B cell (primary cell): ENCODE data around the gene PPP2R5C. TPM values are rescaled to one million over a fixed set of nuclear protein-coding genes. Genes with fewer than 3 reads are reported as not detected.

Experiments
- ATAC-seq: fragments of 200-7000 bp; cut with Tn5 transposase; one replicate; pipeline ENCODE4 v1.10.0; 2021; ENCODE audit warnings: low read depth, mild to moderate bottlenecking, moderate number of reproducible peaks, moderate library complexity
- CTCF ChIA-PET: fragments of 350-600 bp; sonication (Branson Sonifier 250); formaldehyde crosslinking; loops from one replicate; lab custom pipeline; 2021; ENCODE audit warnings: antibody characterized with exemption, inconsistent platforms; lab: Charles Lee
- POLR2A ChIA-PET: fragments of 350-600 bp; sonication (Branson Sonifier 250); formaldehyde crosslinking; loops from one replicate; lab custom pipeline; 2021; ENCODE audit warnings: antibody characterized with exemption; lab: Charles Lee
- DNase-seq: peaks from one replicate; pipeline ENCODE4 v3.0.0; 2013
- H2AFZ ChIP-seq: 2 replicates; pipeline ENCODE4 v1.6.1; 2012; ENCODE audit warnings: mild to moderate bottlenecking, low read depth, low read length; ENCODE audit not compliant: insufficient read depth, poor library complexity, severe bottlenecking
- H3K27ac ChIP-seq, 2 donors: 1 replicate in 1 of 2; 2 replicates in 1 of 2; pipeline ENCODE4 v1.5.1; 2012 to 2013; ENCODE audit warnings: low read length in 2 of 2, mild to moderate bottlenecking in 2 of 2, moderate library complexity in 1 of 2
- H3K27me3 ChIP-seq, 4 experiments: fragments of 200-600 bp in 1 of 4; sonication (generic) in 1 of 4; replicated peaks in 1 of 4; 1 replicate in 2 of 4; 2 replicates in 2 of 4; pipeline versions ENCODE4 v1.6.1 to v1.7.0; 2013 to 2016; ENCODE audit warnings: low read length in 3 of 4, mild to moderate bottlenecking in 2 of 4, mixed read lengths in 1 of 4, moderate library complexity in 1 of 4; ENCODE audit not compliant: insufficient read depth in 4 of 4, control insufficient read depth in 3 of 4; ENCODE audit errors: control extremely low read depth in 1 of 4
- H3K36me3 ChIP-seq, 2 experiments: replicated peaks in 1 of 2; 1 replicate in 1 of 2; 2 replicates in 1 of 2; pipeline versions ENCODE4 v1.6.1 to v1.7.1; 2013; ENCODE audit warnings: low read length in 1 of 2; ENCODE audit not compliant: insufficient read depth in 2 of 2, control insufficient read depth in 1 of 2; ENCODE audit errors: control extremely low read depth in 1 of 2, extremely low read depth in 1 of 2
- H3K4me1 ChIP-seq, 2 donors: fragments of 200-600 bp in 1 of 2; sonication (generic) in 1 of 2; 1 replicate in 1 of 2; 2 replicates in 1 of 2; pipeline versions ENCODE4 v1.5.1 to v1.6.1; 2013 to 2017; ENCODE audit warnings: low read length in 2 of 2; ENCODE audit not compliant: control insufficient read depth in 2 of 2, insufficient read depth in 2 of 2
- H3K4me2 ChIP-seq: replicated peaks from 2 replicates; pipeline ENCODE3; 2012; ENCODE audit warnings: mild to moderate bottlenecking, low read depth, low read length; ENCODE audit not compliant: poor library complexity, severe bottlenecking
- H3K4me3 ChIP-seq, 5 experiments: fragments of 200-600 bp in 1 of 5; sonication (generic) in 1 of 5; 1 replicate in 3 of 5; 2 replicates in 2 of 5; pipeline versions ENCODE4 v1.5.1 to v1.7.0; 2011 to 2016; ENCODE audit warnings: low read length in 4 of 5, mild to moderate bottlenecking in 4 of 5, low read depth in 2 of 5, control low read depth in 1 of 5, moderate library complexity in 1 of 5; ENCODE audit not compliant: insufficient read depth in 1 of 5; ENCODE audit errors: control extremely low read depth in 1 of 5, extremely low read depth in 1 of 5
- H3K79me2 ChIP-seq: fragments of 200-600 bp; sonication (generic); one replicate; pipeline ENCODE4 v1.6.0; 2016; ENCODE audit warnings: low read length; ENCODE audit not compliant: control insufficient read depth, insufficient read depth
- H3K9ac ChIP-seq: fragments of 200-600 bp; sonication (generic); 2 replicates; pipeline ENCODE4 v1.6.1; 2017; ENCODE audit warnings: mild to moderate bottlenecking, low read length, moderate library complexity
- H3K9me3 ChIP-seq, 3 donors: one replicate each; pipeline versions ENCODE4 v1.6.1 to v1.7.1; 2013; ENCODE audit warnings: low read length in 2 of 3; ENCODE audit not compliant: control insufficient read depth in 2 of 3, insufficient read depth in 1 of 3; ENCODE audit errors: control extremely low read depth in 1 of 3
- H4K20me1 ChIP-seq: 2 replicates; pipeline ENCODE4 v1.6.0; 2012; ENCODE audit warnings: mild to moderate bottlenecking, low read length; ENCODE audit not compliant: insufficient read depth, control insufficient read depth, poor library complexity, severe bottlenecking
- H3K27ac Mint-ChIP-seq: one replicate; pipeline ENCODE4 v1.8.0; 2021; ENCODE audit warnings: mixed read lengths
- H3K27me3 Mint-ChIP-seq: one replicate; pipeline ENCODE4 v1.8.0; 2021; ENCODE audit warnings: mixed read lengths
- H3K4me1 Mint-ChIP-seq: one replicate; pipeline ENCODE4 v1.8.0; 2021; ENCODE audit warnings: mixed read lengths
- H3K4me3 Mint-ChIP-seq: one replicate; pipeline ENCODE4 v1.8.0; 2021; ENCODE audit warnings: mixed read lengths
- H3K9me3 Mint-ChIP-seq: one replicate; pipeline ENCODE4 v1.8.0; 2022; ENCODE audit warnings: mixed read lengths; ENCODE audit not compliant: insufficient read depth
- EZH2 ChIP-seq: IDR thresholded peaks from 2 replicates; pipeline ENCODE4 v1.6.1; 2012; ENCODE audit warnings: borderline replicate concordance, low read depth, mild to moderate bottlenecking, moderate library complexity, low read length; ENCODE audit not compliant: insufficient read depth, poor library complexity, severe bottlenecking
- WGBS: methylation state at CpG from one replicate; pipeline ENCODE4 v1.1.5; 2013; ENCODE audit warnings: missing lambda C conversion rate; ENCODE audit not compliant: insufficient coverage; 5-methylcytosine and 5-hydroxymethylcytosine counted together
- intact Hi-C: fragments of 100-400 bp; cut with micrococcal nuclease; formaldehyde crosslinking; loops from one replicate; pipeline ENCODE4 v1.10.0; 2022
- polyA plus RNA-seq: library from polyadenylated mRNA; depleted of rRNA; stranded (reverse); fragments of >200 nt; gene quantifications from 2 replicates; pipeline ENCODE4 v1.2.3, GENCODE V29; 2012
- total RNA-seq, 2 donors: library from RNA; stranded (reverse); fragments of 120-200 nt in 1 of 2; gene quantifications; 1 replicate in 1 of 2; 2 replicates in 1 of 2; pipeline versions ENCODE4 v1.2.3 to v1.2.4, GENCODE V29; 2013 to 2022
- TF ChIP-seq, protein P1 (sequence below): fragments of 200-600 bp; IDR thresholded peaks from one replicate; pipeline ENCODE4 v1.8.0; 2022; ENCODE audit warnings: antibody characterized with exemption, mild to moderate bottlenecking

PPP2R5C gene
- total and polyA plus RNA-seq, 2 donors (not counting 1 experiment from before 2014, with no cell fraction given), result 91.7 to 330 TPM

DNA sequence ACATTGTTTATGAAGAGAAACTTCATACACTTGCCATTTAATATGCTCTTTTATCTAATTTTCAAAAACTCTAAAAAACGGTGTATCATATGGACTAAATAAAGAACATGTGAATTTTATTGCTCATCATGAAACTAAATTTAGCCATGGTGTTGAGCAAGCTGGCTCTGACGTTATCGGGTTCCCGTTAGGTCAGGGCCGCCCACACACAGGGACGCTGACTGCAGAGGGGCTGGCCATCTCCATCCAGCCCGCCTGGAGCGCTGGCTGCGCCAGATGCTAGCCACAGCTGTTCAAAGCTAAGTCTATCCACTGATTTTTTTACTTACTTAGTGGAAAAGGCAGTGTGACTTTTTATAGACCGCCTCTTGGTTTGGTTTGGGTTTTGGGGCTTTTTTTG is 166.3 kb downstream of the PPP2R5C start:
- Histone ChIP-seq H3K9ac (no peak overlapping the region), H2AFZ (no peak overlapping the region), H3K4me2 (no peak overlapping the region), H4K20me1 (no peaks in the 10 kb centered on the region), H3K4me3 (no peak overlapping the region), H3K36me3 (peaks cover 2 to 21% of the 10 kb centered on the region in 2 experiments), H3K79me2 (no peaks in the 10 kb centered on the region), H3K9me3 (no peaks in the 10 kb centered on the region), H3K27ac (no peak overlapping the region), H3K4me1 (no peaks in the 10 kb centered on the region), H3K27me3 (no peaks in the 10 kb centered on the region)
- Mint-ChIP-seq H3K4me3 (no peak overlapping the region), H3K27me3 (no peaks in the 10 kb centered on the region), H3K9me3 (no peaks in the 10 kb centered on the region), H3K4me1 (no peaks in the 10 kb centered on the region), H3K27ac (no peak overlapping the region)
- intact Hi-C loops, result no loop called here
- ATAC-seq (no peak), DNase-seq (no peak)
- TF ChIP-seq, protein P1, sequence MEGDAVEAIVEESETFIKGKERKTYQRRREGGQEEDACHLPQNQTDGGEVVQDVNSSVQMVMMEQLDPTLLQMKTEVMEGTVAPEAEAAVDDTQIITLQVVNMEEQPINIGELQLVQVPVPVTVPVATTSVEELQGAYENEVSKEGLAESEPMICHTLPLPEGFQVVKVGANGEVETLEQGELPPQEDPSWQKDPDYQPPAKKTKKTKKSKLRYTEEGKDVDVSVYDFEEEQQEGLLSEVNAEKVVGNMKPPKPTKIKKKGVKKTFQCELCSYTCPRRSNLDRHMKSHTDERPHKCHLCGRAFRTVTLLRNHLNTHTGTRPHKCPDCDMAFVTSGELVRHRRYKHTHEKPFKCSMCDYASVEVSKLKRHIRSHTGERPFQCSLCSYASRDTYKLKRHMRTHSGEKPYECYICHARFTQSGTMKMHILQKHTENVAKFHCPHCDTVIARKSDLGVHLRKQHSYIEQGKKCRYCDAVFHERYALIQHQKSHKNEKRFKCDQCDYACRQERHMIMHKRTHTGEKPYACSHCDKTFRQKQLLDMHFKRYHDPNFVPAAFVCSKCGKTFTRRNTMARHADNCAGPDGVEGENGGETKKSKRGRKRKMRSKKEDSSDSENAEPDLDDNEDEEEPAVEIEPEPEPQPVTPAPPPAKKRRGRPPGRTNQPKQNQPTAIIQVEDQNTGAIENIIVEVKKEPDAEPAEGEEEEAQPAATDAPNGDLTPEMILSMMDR, result no peak
- no peak for TF ChIP-seq EZH2
- CTCF ChIA-PET, result no interaction called here
- POLR2A ChIA-PET, result no interaction called here
- 85% methylated on average over 8 of the region's 10 CpGs for WGBS

DNA sequence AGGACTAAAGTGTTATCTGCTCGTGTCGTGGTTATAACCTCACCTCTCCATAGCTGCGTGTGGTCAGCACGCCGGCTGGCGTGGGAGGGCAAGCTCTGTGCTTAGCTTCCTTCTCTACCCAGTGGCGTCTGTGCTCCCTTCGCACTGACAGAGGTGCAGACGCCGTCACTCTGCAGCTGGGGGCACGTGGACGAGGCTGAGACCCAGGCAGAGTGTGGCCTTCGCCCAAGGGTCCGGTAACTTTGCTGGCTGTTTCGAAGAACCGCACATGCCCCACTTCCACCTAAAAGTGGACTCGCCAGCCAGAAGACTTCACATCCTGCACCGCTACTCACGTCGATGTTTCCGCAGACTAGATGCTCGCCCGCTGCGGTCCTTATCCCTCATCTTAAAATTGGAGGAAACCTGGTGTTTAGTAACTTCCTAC is 166.9 kb downstream of the PPP2R5C start:
- no peak overlapping the region for H3K9ac ChIP-seq
- H3K4me1 ChIP-seq, result no peaks in the 10 kb centered on the region
- H3K4me3 ChIP-seq, result no peak overlapping the region
- ChIA-PET CTCF (no interaction called here), POLR2A (no interaction called here)
- H3K27ac ChIP-seq, result no peak overlapping the region
- no peak overlapping the region for H2AFZ ChIP-seq
- DNase-seq, result no peak
- H3K79me2 ChIP-seq, result no peaks in the 10 kb centered on the region
- TF ChIP-seq, protein P1, result no peak
- TF ChIP-seq EZH2, result no peak
- intact Hi-C loops, result no loop called here
- peaks cover 2 to 21% of the 10 kb centered on the region in 2 experiments for H3K36me3 ChIP-seq
- H3K4me3 Mint-ChIP-seq, result no peak overlapping the region
- H3K4me1 Mint-ChIP-seq, result no peaks in the 10 kb centered on the region
- H3K27me3 Mint-ChIP-seq, result no peaks in the 10 kb centered on the region
- ATAC-seq, result no peak
- no peaks in the 10 kb centered on the region for H3K9me3 Mint-ChIP-seq
- no peaks in the 10 kb centered on the region for H3K27me3 ChIP-seq
- no peaks in the 10 kb centered on the region for H4K20me1 ChIP-seq
- H3K9me3 ChIP-seq, result no peaks in the 10 kb centered on the region
- H3K4me2 ChIP-seq, result no peak overlapping the region
- peak overlapping the region; percentile 32 for H3K27ac Mint-ChIP-seq
- WGBS, result 98% methylated on average over 24 of the region's 24 CpGs
